Measurements from ENCODE around the gene LAD1.

LAD1 gene

GRCh38 chr1:201350884-201351283 is 48.2 kb downstream of the LAD1 start:
- DNase-seq (ENCODE audit: low spot score) (no peak), FAIRE-seq (no peak)

GRCh38 chr1:201350361-201350725 is 48.8 kb downstream of the LAD1 start:
- no peak for FAIRE-seq
- no peak for DNase-seq (ENCODE audit: low spot score)

- FAIRE-seq (no peak), DNase-seq (ENCODE audit: low spot score) (no peak)
Observed at GRCh38 chr1:201349092-201349491, 50.0 kb downstream of the LAD1 start.

- no peak for FAIRE-seq
- DNase-seq (ENCODE audit: low spot score): peak; percentile 69
Observed at GRCh38 chr1:201348211-201348566, 50.9 kb downstream of the LAD1 start.

GRCh38 chr1:201347498-201348210 is 51.5 kb downstream of the LAD1 start:
- DNase-seq (ENCODE audit: low spot score) (no peak), FAIRE-seq (no peak)

GRCh38 chr1:201346987-201347386 is 52.1 kb downstream of the LAD1 start:
- no peak for DNase-seq (ENCODE audit: low spot score)
- no peak for FAIRE-seq

GRCh38 chr1:201346337-201346939 is 52.7 kb downstream of the LAD1 start:
- FAIRE-seq: no peak
- DNase-seq (ENCODE audit: low spot score): peak; percentile 47

GRCh38 chr1:201345081-201345355 is 54.1 kb downstream of the LAD1 start:
- DNase-seq (ENCODE audit: low spot score): no peak
- no peak for FAIRE-seq

- FAIRE-seq: no peak
- DNase-seq (ENCODE audit: low spot score): no peak
Observed at GRCh38 chr1:201344206-201345080, 54.7 kb downstream of the LAD1 start.

GRCh38 chr1:201341377-201341776 is 57.7 kb downstream of the LAD1 start:
- DNase-seq (ENCODE audit: low spot score) (no peak), FAIRE-seq (no peak)

GRCh38 chr1:201336711-201337450 is 62.2 kb downstream of the LAD1 start:
- FAIRE-seq: no peak
- DNase-seq (ENCODE audit: low spot score): no peak

GRCh38 chr1:201335901-201336300 is 63.2 kb downstream of the LAD1 start:
- FAIRE-seq (no peak), DNase-seq (ENCODE audit: low spot score) (no peak)

GRCh38 chr1:201335174-201335870 is 63.8 kb downstream of the LAD1 start:
- FAIRE-seq (no peak), DNase-seq (ENCODE audit: low spot score) (no peak)

GRCh38 chr1:201334325-201335173 is 64.6 kb downstream of the LAD1 start:
- no peak for DNase-seq (ENCODE audit: low spot score)
- FAIRE-seq: no peak

- no peak for FAIRE-seq
- DNase-seq (ENCODE audit: low spot score): no peak
Observed at GRCh38 chr1:201332616-201333335, 66.3 kb downstream of the LAD1 start.

GRCh38 chr1:201332021-201332420 is 67.1 kb downstream of the LAD1 start:
- no peak for DNase-seq (ENCODE audit: low spot score)
- no peak for FAIRE-seq

- FAIRE-seq (no peak), DNase-seq (ENCODE audit: low spot score) (no peak)
Observed at GRCh38 chr1:201331166-201331565, 68.0 kb downstream of the LAD1 start.
